ENCODE data around the gene UGGT2. TPM values are rescaled to one million over a fixed set of nuclear protein-coding genes. Genes with fewer than 3 reads are reported as not detected.

UGGT2 gene
- total and polyA plus RNA-seq, 2 experiments from 2014 or later = 46.1 to 54.8 TPM

GRCh38 chr13:96036515-96036914 lies 16.7 kb downstream of the UGGT2 start:
- no peak overlapping the region for H3K4me2 ChIP-seq (ENCODE audit: unreplicated experiment)
- TF ChIP-seq EZH2 (IDR thresholded peaks at IDR 0.05; ENCODE audit: insufficient read depth, poor library complexity, severe bottlenecking) (no peak), EZH2phosphoT487 (IDR thresholded peaks at IDR 0.05; ENCODE audit: insufficient read depth, low read depth) (no peak)
- H2AFZ ChIP-seq = no peak overlapping the region
- H3K9me3 ChIP-seq (ENCODE audit: low read depth) = no peaks in the 10 kb centered on the region
- in situ Hi-C loops (cut with MboI) = no loop called here
- no peaks in the 10 kb centered on the region for H3K36me3 ChIP-seq (ENCODE audit: low read depth)
- peaks cover 100% of the 10 kb centered on the region for H3K79me2 ChIP-seq (ENCODE audit: insufficient read depth)
- H3K27ac ChIP-seq = no peak overlapping the region
- 92 to 96% methylated on average over 1 of the region's 1 CpG for WGBS, 2 experiments (ENCODE audit: low coverage in 1 of 2, low lambda C conversion rate in 2 of 2, missing lambda C conversion rate in 2 of 2)
- no peak overlapping the region for H3K9ac ChIP-seq
- H3K4me1 ChIP-seq (ENCODE audit: insufficient read depth) = no peaks in the 10 kb centered on the region
- no peaks in the 10 kb centered on the region for H3K9me2 ChIP-seq (ENCODE audit: insufficient read depth)
- no peak overlapping the region for H3K4me3 ChIP-seq
- no peaks in the 10 kb centered on the region for H3K27me3 ChIP-seq (replicated peaks; ENCODE audit: insufficient read depth)
- no peaks in the 10 kb centered on the region for H4K20me1 ChIP-seq (ENCODE audit: insufficient read depth)
- no peaks in the 10 kb centered on the region for H3F3A ChIP-seq (ENCODE audit: insufficient read depth)
- no peak for DNase-seq

- Histone ChIP-seq H2AFZ (no peak overlapping the region), H3K27me3 (replicated peaks; ENCODE audit: insufficient read depth) (no peaks in the 10 kb centered on the region), H3K9me2 (ENCODE audit: insufficient read depth) (no peaks in the 10 kb centered on the region), H3K4me2 (ENCODE audit: unreplicated experiment) (no peak overlapping the region), H3K79me2 (ENCODE audit: insufficient read depth) (peaks cover 95% of the 10 kb centered on the region), H3K4me3 (no peak overlapping the region), H3K36me3 (ENCODE audit: low read depth) (peaks cover 4% of the 10 kb centered on the region; the same call in 1 of the 2 replicates), H3K9me3 (ENCODE audit: low read depth) (no peaks in the 10 kb centered on the region), H4K20me1 (ENCODE audit: insufficient read depth) (no peaks in the 10 kb centered on the region), H3K27ac (no peak overlapping the region), H3F3A (ENCODE audit: insufficient read depth) (no peaks in the 10 kb centered on the region), H3K9ac (no peak overlapping the region), H3K4me1 (ENCODE audit: insufficient read depth) (no peaks in the 10 kb centered on the region)
- in situ Hi-C loops (cut with MboI) = no loop called here
- TF ChIP-seq EZH2phosphoT487 (IDR thresholded peaks at IDR 0.05; ENCODE audit: insufficient read depth, low read depth) (no peak), EZH2 (IDR thresholded peaks at IDR 0.05; ENCODE audit: insufficient read depth, poor library complexity, severe bottlenecking) (no peak)
- DNase-seq = no peak
- 95 to 96% methylated on average over 10 of the region's 10 CpGs for WGBS, 2 experiments (ENCODE audit: low coverage in 1 of 2, low lambda C conversion rate in 2 of 2, missing lambda C conversion rate in 2 of 2)
Observed at GRCh38 chr13:96034662-96035061, 18.5 kb downstream of the UGGT2 start.

GRCh38 chr13:96033220-96034015 lies 19.8 kb downstream of the UGGT2 start:
- no peak overlapping the region for H3K9ac ChIP-seq
- in situ Hi-C loops (cut with MboI) = no loop called here

GRCh38 chr13:96032717-96033116 lies 20.5 kb downstream of the UGGT2 start:
- Histone ChIP-seq H4K20me1 (ENCODE audit: insufficient read depth) (no peaks in the 10 kb centered on the region), H3K9me2 (ENCODE audit: insufficient read depth) (no peaks in the 10 kb centered on the region), H3K4me1 (ENCODE audit: insufficient read depth) (no peaks in the 10 kb centered on the region), H2AFZ (no peak overlapping the region), H3K4me3 (no peak overlapping the region), H3K4me2 (ENCODE audit: unreplicated experiment) (no peak overlapping the region), H3K9ac (no peak overlapping the region), H3F3A (ENCODE audit: insufficient read depth) (no peaks in the 10 kb centered on the region), H3K27me3 (replicated peaks; ENCODE audit: insufficient read depth) (no peaks in the 10 kb centered on the region), H3K27ac (no peak overlapping the region), H3K9me3 (ENCODE audit: low read depth) (no peaks in the 10 kb centered on the region), H3K79me2 (ENCODE audit: insufficient read depth) (peaks cover 85% of the 10 kb centered on the region), H3K36me3 (ENCODE audit: low read depth) (peaks cover 4% of the 10 kb centered on the region; the same call in 1 of the 2 replicates)
- no peak for DNase-seq
- in situ Hi-C loops (cut with MboI) = no loop called here
- WGBS, 2 experiments (ENCODE audit: low coverage in 1 of 2, low lambda C conversion rate in 2 of 2, missing lambda C conversion rate in 2 of 2) = 51 to 57% methylated on average over 2 of the region's 2 CpGs
- no peak for TF ChIP-seq EZH2 (IDR thresholded peaks at IDR 0.05; ENCODE audit: insufficient read depth, poor library complexity, severe bottlenecking)
- no peak for TF ChIP-seq EZH2phosphoT487 (IDR thresholded peaks at IDR 0.05; ENCODE audit: insufficient read depth, low read depth)

More at GRCh38 chr13:96033220-96034015, 19.8 kb downstream of the UGGT2 start:
- Histone ChIP-seq H3K36me3 (ENCODE audit: low read depth) (peaks cover 4% of the 10 kb centered on the region; the same call in 1 of the 2 replicates), H4K20me1 (ENCODE audit: insufficient read depth) (no peaks in the 10 kb centered on the region), H3K4me1 (ENCODE audit: insufficient read depth) (no peaks in the 10 kb centered on the region), H3K9me2 (ENCODE audit: insufficient read depth) (no peaks in the 10 kb centered on the region), H2AFZ (no peak overlapping the region), H3K79me2 (ENCODE audit: insufficient read depth) (peaks cover 85% of the 10 kb centered on the region), H3K4me2 (ENCODE audit: unreplicated experiment) (no peak overlapping the region), H3F3A (ENCODE audit: insufficient read depth) (no peaks in the 10 kb centered on the region), H3K27ac (no peak overlapping the region), H3K9me3 (ENCODE audit: low read depth) (no peaks in the 10 kb centered on the region), H3K27me3 (replicated peaks; ENCODE audit: insufficient read depth) (no peaks in the 10 kb centered on the region), H3K4me3 (no peak overlapping the region)
- no peak for DNase-seq
- no peak for TF ChIP-seq EZH2 (IDR thresholded peaks at IDR 0.05; ENCODE audit: insufficient read depth, poor library complexity, severe bottlenecking)
- TF ChIP-seq EZH2phosphoT487 (IDR thresholded peaks at IDR 0.05; ENCODE audit: insufficient read depth, low read depth) = no peak
- 94 to 95% methylated on average over 12 of the region's 12 CpGs for WGBS, 2 experiments (ENCODE audit: low coverage in 1 of 2, low lambda C conversion rate in 2 of 2, missing lambda C conversion rate in 2 of 2)

Data from GM23248 (cell line).